GM08714 (cell line): Measurements from ENCODE around the gene MYL3.

Experiments used
- H3K4me3 ChIP-seq: fragments of 200-500 bp; sonication (Bioruptor generic); 2 replicates; pipeline ENCODE4 v1.5.1; 2014; ENCODE audit warnings: mild to moderate bottlenecking, low read length, inconsistent platforms
- ZNF274 ChIP-seq: IDR thresholded peaks from 2 replicates; pipeline ENCODE4 v1.6.1; 2012; ENCODE audit warnings: mild to moderate bottlenecking, low read depth, low read length

Gene MYL3

DNA sequence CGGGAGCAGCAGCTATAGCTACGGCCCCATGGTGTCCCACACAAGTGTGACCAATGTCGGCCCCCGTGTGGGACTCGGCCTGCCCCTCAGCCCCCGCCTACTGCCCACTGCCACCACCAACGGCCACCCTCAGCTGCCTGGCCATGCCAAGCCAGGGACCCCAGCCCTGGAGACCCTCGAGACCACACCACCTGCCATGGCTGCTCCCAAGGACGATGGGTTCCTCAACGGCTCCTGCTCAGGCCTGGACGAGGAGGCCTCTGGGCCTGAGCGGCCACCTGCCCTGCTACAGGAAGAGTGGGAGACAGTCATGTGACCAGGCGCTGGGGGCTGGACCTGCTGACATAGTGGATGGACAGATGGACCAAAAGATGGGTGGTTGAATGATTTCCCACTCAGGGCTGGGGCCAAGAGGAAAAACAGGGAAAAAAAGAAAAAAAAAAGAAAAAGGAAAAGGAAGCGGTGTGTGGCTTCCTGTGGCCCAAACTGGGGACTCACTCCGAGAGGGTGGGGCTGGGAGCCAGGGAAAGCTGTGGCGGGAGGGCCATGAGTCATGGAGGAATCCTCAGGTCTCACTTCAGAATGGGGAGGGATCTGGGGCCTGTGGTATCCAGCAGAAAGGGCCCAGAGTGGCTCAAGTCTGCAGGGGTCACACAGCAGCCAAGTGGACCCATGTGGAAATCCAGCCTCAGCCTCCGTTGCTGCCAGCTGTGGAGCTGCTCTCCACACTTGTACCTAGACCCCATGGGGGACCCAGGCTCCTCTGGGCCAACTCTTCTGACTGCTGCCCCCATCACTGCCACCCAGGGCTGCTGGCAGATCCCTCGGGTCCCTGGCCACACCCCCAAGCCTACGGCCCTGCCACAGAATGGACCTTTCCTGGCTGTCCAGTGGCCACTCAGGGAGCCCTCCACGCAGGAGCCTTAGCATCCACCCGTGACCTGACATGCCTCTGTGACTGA, 40.4 kb upstream of the MYL3 start:
- TF ChIP-seq ZNF274 = no peak
- no peak overlapping the region for H3K4me3 ChIP-seq

DNA sequence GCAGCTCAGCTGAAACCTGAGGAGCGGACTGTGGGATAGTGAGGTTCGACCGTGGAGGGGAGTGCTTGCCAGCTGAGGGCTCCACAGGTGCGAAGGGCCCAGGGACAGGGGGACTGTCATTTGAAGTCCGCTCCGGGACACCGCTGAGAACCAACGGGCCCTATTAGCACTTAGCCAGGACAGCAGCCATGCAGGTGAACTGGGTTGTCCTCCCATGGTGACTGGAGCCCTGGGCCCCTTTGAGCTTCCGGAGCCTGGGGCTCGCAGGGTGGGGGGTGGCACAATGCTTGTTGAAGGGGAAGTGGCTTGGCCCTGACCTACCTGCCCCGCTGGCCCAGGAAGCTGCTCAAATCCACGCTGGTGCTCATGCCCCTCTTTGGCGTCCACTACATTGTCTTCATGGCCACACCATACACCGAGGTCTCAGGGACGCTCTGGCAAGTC, 39.0 kb upstream of the MYL3 start:
- no peak overlapping the region for H3K4me3 ChIP-seq
- no peak for TF ChIP-seq ZNF274

DNA sequence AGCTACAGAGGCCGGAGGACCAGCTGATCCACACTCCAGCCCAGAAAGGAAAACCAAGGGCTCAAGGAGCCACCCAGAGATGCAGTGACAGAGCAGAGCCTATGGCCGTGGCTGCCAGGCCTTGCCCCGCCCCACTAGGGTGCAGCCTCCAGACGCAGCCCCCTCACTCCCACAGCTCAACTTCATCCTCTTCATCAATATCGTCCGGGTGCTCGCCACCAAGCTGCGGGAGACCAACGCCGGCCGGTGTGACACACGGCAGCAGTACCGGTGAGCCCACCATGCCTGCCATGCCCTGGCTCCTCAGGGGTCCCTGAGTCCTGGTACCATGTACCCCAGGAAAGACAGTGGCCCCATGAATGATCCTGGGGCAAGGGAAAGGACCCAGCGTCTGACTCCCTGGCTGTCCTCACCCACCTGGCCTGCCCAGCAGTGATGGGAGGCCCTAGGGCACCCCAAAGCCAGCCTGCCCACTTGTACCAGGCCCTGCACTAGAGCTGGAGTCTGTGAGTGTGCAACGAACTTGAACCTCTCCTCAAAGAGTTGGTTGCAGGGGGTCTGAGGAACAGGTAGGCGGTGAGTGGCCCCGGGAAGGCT, 38.4 kb upstream of the MYL3 start:
- TF ChIP-seq ZNF274 = no peak
- no peak overlapping the region for H3K4me3 ChIP-seq

DNA sequence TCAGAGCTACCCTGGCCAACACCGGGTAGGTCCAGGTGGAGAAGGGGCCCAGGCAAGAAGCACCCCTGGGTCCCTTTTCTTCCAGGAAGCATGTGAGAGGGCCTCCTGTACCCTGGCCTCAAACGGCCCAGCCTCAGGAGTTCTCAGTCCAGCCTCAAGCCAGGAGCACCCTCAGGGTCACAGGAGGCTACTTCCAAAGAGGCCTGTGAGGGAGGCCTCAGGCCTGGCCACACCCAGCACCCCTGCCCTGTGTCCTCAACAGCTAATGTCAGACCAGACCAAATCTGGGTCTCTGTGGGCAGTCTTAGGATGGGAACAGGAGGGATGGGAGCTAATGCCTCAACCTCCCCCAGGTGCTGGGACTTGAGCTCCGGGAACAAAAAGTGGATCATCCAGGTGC, 37.8 kb upstream of the MYL3 start:
- TF ChIP-seq ZNF274 = no peak
- H3K4me3 ChIP-seq = no peak overlapping the region

DNA sequence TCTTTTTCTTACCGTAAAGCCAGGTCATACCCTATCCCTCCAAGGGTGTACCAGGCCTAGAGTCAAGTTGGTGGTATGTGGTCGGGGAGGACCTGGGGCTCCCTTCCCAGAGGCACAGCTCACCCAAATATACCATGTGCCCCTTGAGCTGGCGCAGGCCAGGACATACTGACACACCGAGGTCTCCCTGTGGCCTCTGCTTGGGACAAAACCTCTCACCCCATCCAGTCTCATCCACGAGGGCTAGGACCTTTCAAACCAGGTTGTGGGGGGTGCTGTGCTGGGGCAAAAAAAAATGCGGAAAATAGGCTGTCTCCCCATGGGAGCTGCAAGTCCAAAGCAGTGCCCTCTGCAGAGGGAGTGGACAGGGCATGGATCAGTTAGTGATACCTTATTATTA, 37.1 kb upstream of the MYL3 start:
- H3K4me3 ChIP-seq = no peak overlapping the region
- TF ChIP-seq ZNF274 = no peak

DNA sequence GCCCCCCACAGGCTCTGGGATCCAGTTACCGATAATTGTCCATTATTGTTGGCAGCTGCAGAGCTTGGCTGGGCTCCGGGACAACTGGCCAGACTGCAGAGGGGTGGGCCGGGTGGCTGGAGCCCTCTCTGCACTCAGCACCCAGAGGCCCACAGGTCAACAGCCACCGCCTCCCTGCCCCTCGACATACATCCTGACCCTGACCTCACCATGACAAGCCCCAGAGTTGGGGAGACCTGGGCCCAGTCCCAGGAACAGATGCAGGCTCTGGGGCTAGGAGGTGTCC, 36.7 kb upstream of the MYL3 start:
- no peak overlapping the region for H3K4me3 ChIP-seq
- TF ChIP-seq ZNF274 = no peak

DNA sequence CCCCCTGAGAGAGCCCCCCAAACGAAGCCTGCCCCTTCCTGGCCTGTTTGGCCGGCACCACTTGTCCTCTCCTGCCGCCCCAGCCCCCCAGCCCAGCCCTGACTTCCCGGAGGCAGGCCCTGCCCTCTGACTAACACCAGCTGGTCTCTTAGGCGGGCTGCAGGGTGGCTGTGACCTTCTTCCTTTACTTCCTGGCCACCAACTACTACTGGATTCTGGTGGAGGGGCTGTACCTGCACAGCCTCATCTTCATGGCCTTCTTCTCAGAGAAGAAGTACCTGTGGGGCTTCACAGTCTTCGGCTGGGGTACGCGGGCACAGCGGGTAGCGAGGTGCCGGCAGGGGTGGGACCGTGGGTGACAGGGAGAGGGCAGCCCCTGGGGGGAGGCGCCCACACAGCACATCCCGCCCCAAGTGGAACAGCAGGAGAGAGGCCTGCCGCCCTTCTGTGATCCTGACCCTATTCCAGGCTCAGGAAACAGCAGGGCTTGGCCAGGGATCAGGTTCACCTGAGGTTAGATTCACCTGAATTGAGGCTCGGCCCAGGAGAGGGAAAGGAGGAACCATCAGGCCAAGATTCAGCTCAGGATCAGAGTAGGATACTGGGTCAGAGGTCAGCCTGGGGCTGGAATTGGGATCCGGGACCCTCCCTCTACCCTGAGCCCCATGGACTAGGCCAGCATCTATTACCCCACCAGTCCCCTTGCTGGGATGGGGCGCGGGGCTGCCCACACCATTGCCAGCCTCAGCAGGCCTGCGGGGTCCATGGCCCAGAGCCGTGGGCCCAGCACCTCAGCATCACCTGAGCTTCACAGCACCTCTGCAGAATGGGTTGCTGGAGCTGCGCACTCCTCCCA, 36.1 kb upstream of the MYL3 start:
- no peak for TF ChIP-seq ZNF274
- H3K4me3 ChIP-seq = no peak overlapping the region

DNA sequence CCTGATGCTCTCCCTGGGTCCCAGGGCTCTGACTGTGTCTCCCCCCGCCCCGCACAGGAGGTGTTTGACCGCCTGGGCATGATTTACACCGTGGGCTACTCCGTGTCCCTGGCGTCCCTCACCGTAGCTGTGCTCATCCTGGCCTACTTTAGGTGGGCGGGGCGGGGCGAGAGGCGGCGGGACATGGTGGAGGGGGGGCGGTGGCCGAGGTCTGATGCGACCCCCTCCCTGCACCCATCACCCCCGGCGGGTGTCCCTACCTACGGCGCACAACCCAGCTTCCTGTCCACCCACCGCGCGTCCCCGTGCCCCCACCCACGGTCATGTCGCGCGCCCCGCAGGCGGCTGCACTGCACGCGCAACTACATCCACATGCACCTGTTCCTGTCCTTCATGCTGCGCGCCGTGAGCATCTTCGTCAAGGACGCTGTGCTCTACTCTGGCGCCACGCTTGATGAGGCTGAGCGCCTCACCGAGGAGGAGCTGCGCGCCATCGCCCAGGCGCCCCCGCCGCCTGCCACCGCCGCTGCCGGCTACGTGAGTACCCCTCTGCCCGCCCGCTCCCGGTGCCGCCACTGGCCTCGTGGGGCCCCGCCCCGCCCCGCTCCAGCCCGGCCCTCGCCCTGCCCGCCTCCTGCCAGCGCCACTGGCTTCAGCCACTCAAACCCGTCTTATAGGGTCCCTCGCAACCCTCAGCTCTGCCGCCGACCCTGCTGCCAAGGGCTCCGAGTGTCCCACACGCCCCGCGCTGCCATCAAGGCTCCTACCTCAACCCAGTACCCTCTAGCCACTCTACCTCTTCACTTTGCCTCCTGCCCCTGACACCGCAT, 35.3 kb upstream of the MYL3 start:
- no peak overlapping the region for H3K4me3 ChIP-seq
- no peak for TF ChIP-seq ZNF274

DNA sequence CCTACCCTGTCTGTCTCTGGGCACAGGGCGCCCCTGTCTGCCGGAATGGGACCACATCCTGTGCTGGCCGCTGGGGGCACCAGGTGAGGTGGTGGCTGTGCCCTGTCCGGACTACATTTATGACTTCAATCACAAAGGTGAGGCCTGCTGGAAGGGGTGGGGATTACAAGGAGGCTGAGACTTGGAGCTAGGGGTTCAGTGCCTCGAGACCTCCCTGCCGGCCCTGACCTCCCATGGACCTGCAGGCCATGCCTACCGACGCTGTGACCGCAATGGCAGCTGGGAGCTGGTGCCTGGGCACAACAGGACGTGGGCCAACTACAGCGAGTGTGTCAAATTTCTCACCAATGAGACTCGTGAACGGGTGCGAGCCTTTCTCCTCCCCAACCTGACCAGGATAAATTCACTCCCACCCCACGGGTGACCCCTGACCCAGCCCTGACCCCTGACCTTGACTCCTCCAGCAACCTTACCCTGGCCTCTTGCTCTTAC, 34.6 kb upstream of the MYL3 start:
- no peak overlapping the region for H3K4me3 ChIP-seq
- TF ChIP-seq ZNF274 = no peak

DNA sequence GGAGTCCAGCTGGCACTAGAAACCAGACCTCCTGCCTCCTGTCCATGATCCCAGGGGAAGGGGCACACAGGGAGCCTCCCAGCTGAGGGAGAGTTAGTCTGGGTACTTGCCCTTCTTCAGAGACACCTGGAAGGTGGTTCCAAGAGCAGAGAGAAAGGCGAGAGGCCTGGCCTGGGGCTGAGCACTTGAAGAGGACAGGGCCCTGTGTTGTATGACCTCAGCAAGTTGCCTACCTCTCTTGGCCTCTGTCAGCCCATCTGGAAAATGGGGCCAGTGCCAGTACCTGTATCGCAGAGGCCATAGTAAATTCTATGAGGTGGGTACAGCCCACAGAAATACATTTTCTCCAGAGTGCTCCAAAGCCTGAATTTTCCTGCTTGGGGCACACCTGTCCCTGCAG, 33.8 kb upstream of the MYL3 start:
- no peak overlapping the region for H3K4me3 ChIP-seq
- TF ChIP-seq ZNF274 = no peak

DNA sequence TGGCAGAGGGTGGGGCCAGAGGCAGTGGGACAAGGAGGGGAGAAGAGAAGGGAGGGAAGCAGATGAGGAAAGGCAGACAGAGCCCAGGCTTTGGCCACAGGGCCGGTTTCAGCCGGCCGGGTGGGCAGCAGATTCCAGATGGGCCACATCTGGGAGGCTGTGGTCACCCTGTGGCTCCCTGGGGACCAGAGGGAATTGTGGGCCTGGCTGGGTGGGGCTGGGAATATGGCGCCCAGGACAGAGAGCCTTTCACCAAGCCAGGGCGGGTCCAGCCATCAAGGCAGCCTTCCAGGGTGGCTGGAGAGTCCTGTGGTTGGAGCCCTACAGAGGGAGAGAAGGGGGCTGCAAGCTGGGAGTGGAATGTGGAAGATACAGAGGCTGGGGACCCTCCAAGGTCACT, 33.1 kb upstream of the MYL3 start:
- H3K4me3 ChIP-seq = no peak overlapping the region
- TF ChIP-seq ZNF274 = no peak

DNA sequence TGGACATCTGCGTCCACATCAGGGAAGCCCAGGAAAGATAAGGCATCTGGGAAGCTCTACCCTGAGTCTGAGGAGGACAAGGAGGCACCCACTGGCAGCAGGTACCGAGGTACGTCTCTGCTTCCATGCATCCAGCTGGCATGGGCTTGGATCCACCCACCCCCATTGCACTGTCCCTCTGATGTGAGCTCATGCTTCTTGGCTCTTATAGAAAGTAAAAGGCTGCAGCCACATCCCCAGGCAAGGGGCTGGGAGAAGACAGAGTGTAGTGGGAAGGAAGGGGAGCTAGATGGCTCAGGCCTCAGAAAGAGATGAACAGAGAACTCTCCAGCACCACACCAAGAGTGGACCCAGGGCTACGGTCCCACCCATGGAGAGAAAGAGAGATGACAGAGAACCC, 32.5 kb upstream of the MYL3 start:
- H3K4me3 ChIP-seq = no peak overlapping the region
- TF ChIP-seq ZNF274 = no peak

DNA sequence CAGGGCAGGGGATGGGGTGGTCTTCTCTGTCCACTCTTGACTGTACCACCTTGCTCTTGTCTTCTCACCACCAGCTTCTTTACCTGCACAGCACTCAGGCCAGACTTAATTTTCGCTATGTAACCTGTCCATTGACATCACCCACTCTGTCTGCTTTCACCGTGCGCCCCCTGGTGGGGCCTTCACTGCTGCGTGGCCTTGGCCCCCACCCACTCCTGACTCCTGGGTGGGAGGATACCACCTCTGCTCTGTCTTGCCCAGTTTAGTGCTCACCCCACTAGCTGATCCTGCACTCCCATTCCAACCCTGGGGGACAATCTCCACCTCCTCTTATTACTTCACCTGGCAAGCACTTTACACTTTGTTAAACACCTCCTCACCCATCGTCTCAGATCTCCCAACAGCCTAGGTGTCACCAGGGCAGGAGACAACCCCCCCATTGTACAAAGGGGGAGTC, 32.0 kb upstream of the MYL3 start:
- no peak for TF ChIP-seq ZNF274

DNA sequence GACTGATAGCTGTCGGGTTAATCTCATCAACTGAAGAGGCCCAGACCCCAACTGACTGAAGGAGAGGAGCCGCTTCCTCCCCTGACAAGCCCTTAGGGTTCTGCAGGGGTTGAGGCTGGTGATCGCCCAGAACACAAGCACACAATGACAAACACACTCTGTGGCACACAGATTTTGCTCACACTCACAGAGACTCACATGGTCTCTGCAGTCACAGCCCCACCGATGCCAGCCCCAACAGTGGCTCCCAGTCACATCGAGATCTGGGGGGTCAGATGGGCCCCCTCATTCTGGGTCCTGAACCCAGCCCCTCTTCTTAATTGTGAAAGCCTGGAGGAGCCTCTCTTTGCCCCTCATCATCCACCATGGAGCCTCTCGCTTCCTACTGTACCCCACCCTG, 31.0 kb upstream of the MYL3 start:
- no peak for TF ChIP-seq ZNF274
- no peak overlapping the region for H3K4me3 ChIP-seq

More for the DNA sequence above, 32.0 kb upstream of the MYL3 start:
- no peak overlapping the region for H3K4me3 ChIP-seq

DNA sequence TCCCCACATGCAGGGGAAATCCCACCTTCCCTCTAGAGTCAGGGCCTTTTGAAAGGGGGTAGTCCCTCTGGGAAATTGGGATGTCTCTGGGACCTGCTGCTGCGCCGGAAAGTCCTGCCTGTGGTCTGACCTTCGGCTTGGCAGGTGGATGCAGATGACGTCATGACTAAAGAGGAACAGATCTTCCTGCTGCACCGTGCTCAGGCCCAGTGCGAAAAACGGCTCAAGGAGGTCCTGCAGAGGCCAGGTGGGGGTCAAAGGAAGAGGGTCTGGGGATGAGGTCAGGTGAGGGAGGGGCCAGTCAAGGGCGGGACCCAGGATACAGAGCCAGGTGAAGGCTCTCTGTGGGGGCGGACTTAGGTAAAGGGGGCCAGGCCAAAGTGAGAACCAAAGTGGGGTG, 30.5 kb upstream of the MYL3 start:
- no peak for TF ChIP-seq ZNF274
- no peak overlapping the region for H3K4me3 ChIP-seq
